ENCODE measurements around the gene RELCH. TPM values are rescaled to one million over a fixed set of nuclear protein-coding genes. Genes with fewer than 3 reads are reported as not detected.

The RELCH gene
- total and polyA plus RNA-seq, 2 experiments from 2014 or later = 8.6 to 38.6 TPM

- H4K20me1 ChIP-seq (ENCODE audit: insufficient read depth) = no peaks in the 10 kb centered on the region
- H3K9ac ChIP-seq = no peak overlapping the region
- TF ChIP-seq EZH2phosphoT487 (IDR thresholded peaks at IDR 0.05; ENCODE audit: insufficient read depth, low read depth) = no peak
- TF ChIP-seq EZH2 (IDR thresholded peaks at IDR 0.05; ENCODE audit: insufficient read depth, poor library complexity, severe bottlenecking) = no peak
- H3K36me3 ChIP-seq (ENCODE audit: low read depth) = no peaks in the 10 kb centered on the region
- peaks cover 10% of the 10 kb centered on the region; the same call in 1 of the 2 replicates for H3K27me3 ChIP-seq (replicated peaks; ENCODE audit: insufficient read depth)
- H3K9me2 ChIP-seq (ENCODE audit: insufficient read depth) = no peaks in the 10 kb centered on the region
- no peaks in the 10 kb centered on the region for H3K9me3 ChIP-seq (ENCODE audit: low read depth)
- no peaks in the 10 kb centered on the region for H3K4me1 ChIP-seq (ENCODE audit: insufficient read depth)
- WGBS, 2 experiments (ENCODE audit: low coverage in 1 of 2, low lambda C conversion rate in 2 of 2, missing lambda C conversion rate in 2 of 2) = 54 to 62% methylated on average over 7 of the region's 7 CpGs
- no peak overlapping the region for H3K4me3 ChIP-seq
- in situ Hi-C loops (cut with MboI) = no loop called here
- no peak overlapping the region for H2AFZ ChIP-seq
- no peaks in the 10 kb centered on the region for H3K79me2 ChIP-seq (ENCODE audit: insufficient read depth)
- no peak for DNase-seq
- no peak overlapping the region for H3K4me2 ChIP-seq (ENCODE audit: unreplicated experiment)
- H3K27ac ChIP-seq = no peak overlapping the region
- no peaks in the 10 kb centered on the region for H3F3A ChIP-seq (ENCODE audit: insufficient read depth)
These were observed 159.5 kb downstream of the RELCH start for GRCh38 chr18:62346333-62347088.

DNA sequence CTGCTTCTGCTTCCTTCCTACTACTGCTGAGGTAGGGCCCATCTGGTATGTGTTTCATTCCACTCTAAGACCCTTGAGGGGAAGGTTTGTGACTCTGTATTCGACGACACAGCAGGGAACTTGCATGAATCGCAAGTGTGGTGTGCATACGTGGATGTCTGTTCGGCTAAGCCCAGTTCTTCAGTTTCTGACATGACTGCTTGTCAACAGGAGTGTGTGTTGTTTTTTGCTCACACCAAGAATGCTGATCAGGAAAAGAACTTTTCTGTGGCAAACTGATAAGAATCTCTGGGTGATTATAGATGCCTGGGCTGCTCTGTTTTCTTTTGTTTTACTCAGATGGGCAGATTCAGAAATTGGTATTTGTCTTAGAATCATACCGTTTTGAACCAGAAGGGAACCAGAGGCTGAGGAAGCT is 160.0 kb downstream of the RELCH start:
- no peaks in the 10 kb centered on the region for H3K9me3 ChIP-seq (ENCODE audit: low read depth)
- H3K27me3 ChIP-seq (replicated peaks; ENCODE audit: insufficient read depth) = peaks cover 10% of the 10 kb centered on the region; the same call in 1 of the 2 replicates
- H3K4me3 ChIP-seq = no peak overlapping the region
- no peak overlapping the region for H2AFZ ChIP-seq
- no peaks in the 10 kb centered on the region for H3K36me3 ChIP-seq (ENCODE audit: low read depth)
- H4K20me1 ChIP-seq (ENCODE audit: insufficient read depth) = no peaks in the 10 kb centered on the region
- 66 to 69% methylated on average over 6 of the region's 6 CpGs for WGBS, 2 experiments (ENCODE audit: low coverage in 1 of 2, low lambda C conversion rate in 2 of 2, missing lambda C conversion rate in 2 of 2)
- H3K9ac ChIP-seq = no peak overlapping the region
- H3F3A ChIP-seq (ENCODE audit: insufficient read depth) = no peaks in the 10 kb centered on the region
- no peak overlapping the region for H3K27ac ChIP-seq
- H3K4me1 ChIP-seq (ENCODE audit: insufficient read depth) = no peaks in the 10 kb centered on the region
- no peak for DNase-seq
- no peaks in the 10 kb centered on the region for H3K79me2 ChIP-seq (ENCODE audit: insufficient read depth)
- TF ChIP-seq EZH2 (IDR thresholded peaks at IDR 0.05; ENCODE audit: insufficient read depth, poor library complexity, severe bottlenecking) (no peak), EZH2phosphoT487 (IDR thresholded peaks at IDR 0.05; ENCODE audit: insufficient read depth, low read depth) (no peak)
- in situ Hi-C loops (cut with MboI) = no loop called here
- no peak overlapping the region for H3K4me2 ChIP-seq (ENCODE audit: unreplicated experiment)
- no peaks in the 10 kb centered on the region for H3K9me2 ChIP-seq (ENCODE audit: insufficient read depth)

GRCh38 chr18:62348474-62348873 is 161.4 kb downstream of the RELCH start:
- no peak for DNase-seq
- H3K36me3 ChIP-seq (ENCODE audit: low read depth) = no peaks in the 10 kb centered on the region
- H3K9me3 ChIP-seq (ENCODE audit: low read depth) = no peaks in the 10 kb centered on the region
- no peaks in the 10 kb centered on the region for H3K4me1 ChIP-seq (ENCODE audit: insufficient read depth)
- no peaks in the 10 kb centered on the region for H3K79me2 ChIP-seq (ENCODE audit: insufficient read depth)
- in situ Hi-C loops (cut with MboI) = no loop called here
- no peak overlapping the region for H3K27ac ChIP-seq
- H3F3A ChIP-seq (ENCODE audit: insufficient read depth) = no peaks in the 10 kb centered on the region
- H4K20me1 ChIP-seq (ENCODE audit: insufficient read depth) = no peaks in the 10 kb centered on the region
- peaks cover 7% of the 10 kb centered on the region; the same call in 1 of the 2 replicates for H3K27me3 ChIP-seq (replicated peaks; ENCODE audit: insufficient read depth)
- H2AFZ ChIP-seq = no peak overlapping the region
- no peaks in the 10 kb centered on the region for H3K9me2 ChIP-seq (ENCODE audit: insufficient read depth)
- H3K4me3 ChIP-seq = no peak overlapping the region
- no peak overlapping the region for H3K4me2 ChIP-seq (ENCODE audit: unreplicated experiment)
- TF ChIP-seq EZH2phosphoT487 (IDR thresholded peaks at IDR 0.05; ENCODE audit: insufficient read depth, low read depth) = no peak
- TF ChIP-seq EZH2 (IDR thresholded peaks at IDR 0.05; ENCODE audit: insufficient read depth, poor library complexity, severe bottlenecking) = no peak
- WGBS, 2 experiments (ENCODE audit: low coverage in 1 of 2, low lambda C conversion rate in 2 of 2, missing lambda C conversion rate in 2 of 2) = 60 to 64% methylated on average over 4 of the region's 4 CpGs
- no peak overlapping the region for H3K9ac ChIP-seq

DNA sequence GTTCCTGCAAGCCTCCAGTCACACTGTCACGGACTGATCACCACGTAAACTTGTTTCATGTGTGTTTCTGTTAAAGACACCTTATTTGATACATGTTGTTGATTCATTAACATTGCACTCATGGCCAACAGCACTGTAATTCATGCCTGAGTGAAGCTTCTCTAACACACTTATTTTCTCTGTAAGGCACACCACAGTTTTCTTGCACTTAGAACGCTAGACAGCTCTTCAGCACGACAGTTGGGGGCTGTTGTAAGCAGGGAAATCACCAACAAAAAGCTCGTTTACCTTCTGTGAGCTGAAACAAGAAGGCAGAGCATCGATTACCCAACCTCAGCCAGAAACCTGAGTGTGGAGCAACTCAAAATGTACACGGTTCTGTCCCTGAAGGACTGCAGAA is 166.1 kb downstream of the RELCH start:
- Histone ChIP-seq H3K79me2 (ENCODE audit: insufficient read depth) (no peaks in the 10 kb centered on the region), H3K36me3 (ENCODE audit: low read depth) (no peaks in the 10 kb centered on the region), H3F3A (ENCODE audit: insufficient read depth) (no peaks in the 10 kb centered on the region), H3K9me3 (ENCODE audit: low read depth) (no peaks in the 10 kb centered on the region), H3K27me3 (replicated peaks; ENCODE audit: insufficient read depth) (no peaks in the 10 kb centered on the region), H3K4me2 (ENCODE audit: unreplicated experiment) (no peak overlapping the region), H2AFZ (no peak overlapping the region), H3K27ac (no peak overlapping the region), H3K4me1 (ENCODE audit: insufficient read depth) (no peaks in the 10 kb centered on the region), H4K20me1 (ENCODE audit: insufficient read depth) (no peaks in the 10 kb centered on the region), H3K9me2 (ENCODE audit: insufficient read depth) (no peaks in the 10 kb centered on the region), H3K9ac (no peak overlapping the region), H3K4me3 (no peak overlapping the region)
- in situ Hi-C loops (cut with MboI) = no loop called here
- WGBS, 2 experiments (ENCODE audit: low coverage in 1 of 2, low lambda C conversion rate in 2 of 2, missing lambda C conversion rate in 2 of 2) = 76 to 82% methylated on average over 7 of the region's 7 CpGs
- no peak for TF ChIP-seq EZH2 (IDR thresholded peaks at IDR 0.05; ENCODE audit: insufficient read depth, poor library complexity, severe bottlenecking)
- TF ChIP-seq EZH2phosphoT487 (IDR thresholded peaks at IDR 0.05; ENCODE audit: insufficient read depth, low read depth) = no peak
- no peak for DNase-seq
